ENCODE data around the gene CST7.

GRCh38 chr20:24953621-24954133 lies 4.6 kb downstream of the CST7 start:
- TF ChIP-seq CTCF (IDR thresholded peaks at IDR 0.05; ENCODE audit: insufficient read depth, low read length) (no peak), POLR2AphosphoS5 (IDR thresholded peaks at IDR 0.05; ENCODE audit: low read depth) (no peak; the same call in 1 of the 2 replicates), REST (IDR thresholded peaks at IDR 0.05; ENCODE audit: insufficient replicate concordance, low read depth) (no peak)
